Measurements from ENCODE around the gene ATP2C2.

Gene ATP2C2

DNA sequence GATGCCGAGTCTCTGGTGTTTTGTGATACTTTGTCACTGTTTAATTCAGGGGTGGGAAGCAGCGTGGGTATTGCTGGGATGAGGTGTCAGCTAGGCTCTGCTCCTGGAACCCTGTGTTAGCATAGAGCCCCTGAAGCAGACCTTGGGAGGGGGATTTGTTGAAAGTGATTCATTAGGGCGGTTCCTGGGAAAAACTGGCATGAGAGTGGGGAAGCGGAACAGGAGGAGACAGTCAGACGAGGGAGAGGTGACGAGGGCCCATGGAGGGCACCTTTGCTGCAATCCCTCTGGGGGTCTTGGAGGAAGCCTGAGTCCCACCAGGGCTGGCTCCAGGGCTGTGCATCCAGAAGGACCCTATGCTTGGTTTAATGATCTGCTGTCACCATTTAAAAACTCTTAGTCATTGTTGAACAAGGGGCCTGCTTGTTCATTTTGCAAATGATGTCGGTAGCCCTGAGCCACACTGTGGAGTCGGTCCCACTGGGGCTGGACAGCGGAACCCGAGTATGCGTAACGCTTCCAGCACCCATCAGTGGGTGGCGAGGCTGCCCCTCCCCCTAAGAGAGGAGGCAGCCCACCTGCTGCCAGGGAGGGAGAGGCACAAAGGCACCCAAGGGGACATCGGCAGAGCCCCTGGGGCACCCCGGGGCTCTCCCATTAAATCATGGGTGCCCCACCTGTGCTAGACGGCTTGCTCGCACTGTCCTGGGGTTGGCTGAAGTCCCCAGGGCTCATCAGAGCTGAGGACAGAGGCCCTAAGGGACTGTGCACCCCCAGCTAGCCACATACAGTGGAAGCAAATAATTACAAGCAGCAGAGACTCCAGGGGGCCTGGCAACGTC is 38.3 kb upstream of the ATP2C2 start:
- no peak for DNase-seq
- Histone ChIP-seq H3K36me3 (replicated peaks) (no peaks in the 10 kb centered on the region), H3K27me3 (replicated peaks) (no peaks in the 10 kb centered on the region), H3K27ac (no peak overlapping the region), H3K4me3 (ENCODE audit: low read depth, low read length) (no peak overlapping the region)
- TF ChIP-seq, protein P1, sequence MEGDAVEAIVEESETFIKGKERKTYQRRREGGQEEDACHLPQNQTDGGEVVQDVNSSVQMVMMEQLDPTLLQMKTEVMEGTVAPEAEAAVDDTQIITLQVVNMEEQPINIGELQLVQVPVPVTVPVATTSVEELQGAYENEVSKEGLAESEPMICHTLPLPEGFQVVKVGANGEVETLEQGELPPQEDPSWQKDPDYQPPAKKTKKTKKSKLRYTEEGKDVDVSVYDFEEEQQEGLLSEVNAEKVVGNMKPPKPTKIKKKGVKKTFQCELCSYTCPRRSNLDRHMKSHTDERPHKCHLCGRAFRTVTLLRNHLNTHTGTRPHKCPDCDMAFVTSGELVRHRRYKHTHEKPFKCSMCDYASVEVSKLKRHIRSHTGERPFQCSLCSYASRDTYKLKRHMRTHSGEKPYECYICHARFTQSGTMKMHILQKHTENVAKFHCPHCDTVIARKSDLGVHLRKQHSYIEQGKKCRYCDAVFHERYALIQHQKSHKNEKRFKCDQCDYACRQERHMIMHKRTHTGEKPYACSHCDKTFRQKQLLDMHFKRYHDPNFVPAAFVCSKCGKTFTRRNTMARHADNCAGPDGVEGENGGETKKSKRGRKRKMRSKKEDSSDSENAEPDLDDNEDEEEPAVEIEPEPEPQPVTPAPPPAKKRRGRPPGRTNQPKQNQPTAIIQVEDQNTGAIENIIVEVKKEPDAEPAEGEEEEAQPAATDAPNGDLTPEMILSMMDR (IDR thresholded peaks at IDR 0.05; ENCODE audit: low read depth, low read length, missing control alignments) = no peak
- in situ Hi-C loops (cut with HindIII; ENCODE audit: low pct_ligation_motif_present, low sequenced_read_pairs) = no loop called here

- H3K27ac ChIP-seq = no peak overlapping the region
- TF ChIP-seq, protein P1 (IDR thresholded peaks at IDR 0.05; ENCODE audit: low read depth, low read length, missing control alignments) = no peak
- no peaks in the 10 kb centered on the region for H3K36me3 ChIP-seq (replicated peaks)
- H3K27me3 ChIP-seq (replicated peaks) = no peaks in the 10 kb centered on the region
- in situ Hi-C loops (cut with HindIII; ENCODE audit: low pct_ligation_motif_present, low sequenced_read_pairs) = no loop called here
- H3K4me3 ChIP-seq (ENCODE audit: low read depth, low read length) = no peak overlapping the region
- DNase-seq = no peak
Measured at GRCh38 chr16:84330685-84331050, 37.7 kb upstream of the ATP2C2 start.

GRCh38 chr16:84331998-84332780 is 36.1 kb upstream of the ATP2C2 start:
- Histone ChIP-seq H3K36me3 (replicated peaks) (no peaks in the 10 kb centered on the region), H3K4me3 (ENCODE audit: low read depth, low read length) (no peak overlapping the region), H3K27ac (no peak overlapping the region), H3K27me3 (replicated peaks) (no peaks in the 10 kb centered on the region)
- TF ChIP-seq, protein P1 (IDR thresholded peaks at IDR 0.05; ENCODE audit: low read depth, low read length, missing control alignments) = no peak
- in situ Hi-C loops (cut with HindIII; ENCODE audit: low pct_ligation_motif_present, low sequenced_read_pairs) = no loop called here
- no peak for DNase-seq

DNA sequence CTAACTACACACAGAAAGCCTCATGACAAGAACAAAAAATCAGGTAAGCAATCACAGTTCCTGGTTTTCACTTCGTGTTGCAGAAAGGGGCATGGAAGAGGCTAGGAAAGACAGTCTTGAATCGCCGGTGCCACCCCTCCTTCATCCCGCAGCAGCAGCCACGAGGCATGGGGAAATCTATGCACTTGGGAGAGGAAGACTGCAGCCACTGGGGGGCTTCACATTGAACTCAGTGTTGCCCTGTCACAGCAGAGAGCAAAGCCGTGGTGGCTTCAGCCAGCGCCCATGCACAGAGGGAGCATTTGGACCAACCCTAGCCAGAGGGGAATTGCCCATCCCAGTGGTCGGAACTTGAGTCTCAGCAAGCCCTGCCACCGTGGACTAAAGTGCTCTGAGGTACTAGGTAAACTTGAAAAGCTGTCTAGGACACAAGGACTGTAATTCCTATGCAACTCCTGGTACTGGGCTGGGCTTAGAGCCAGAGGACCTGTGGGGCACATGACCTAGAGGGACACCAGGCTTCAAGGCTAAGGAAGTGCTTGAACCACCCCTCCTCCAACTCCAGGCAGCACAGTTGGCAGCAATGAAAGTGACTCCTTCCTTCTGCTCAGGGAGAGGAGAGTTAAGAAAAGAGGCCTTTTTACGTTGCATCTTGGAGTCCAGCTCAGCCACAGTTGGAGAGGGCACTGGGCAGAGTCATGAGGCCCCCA is 35.2 kb upstream of the ATP2C2 start:
- in situ Hi-C loops (cut with HindIII; ENCODE audit: low pct_ligation_motif_present, low sequenced_read_pairs) = no loop called here
- Histone ChIP-seq H3K4me3 (ENCODE audit: low read depth, low read length) (no peak overlapping the region), H3K27ac (no peak overlapping the region), H3K27me3 (replicated peaks) (no peaks in the 10 kb centered on the region), H3K36me3 (replicated peaks) (no peaks in the 10 kb centered on the region)
- TF ChIP-seq, protein P1 (IDR thresholded peaks at IDR 0.05; ENCODE audit: low read depth, low read length, missing control alignments) = no peak
- no peak for DNase-seq

DNA sequence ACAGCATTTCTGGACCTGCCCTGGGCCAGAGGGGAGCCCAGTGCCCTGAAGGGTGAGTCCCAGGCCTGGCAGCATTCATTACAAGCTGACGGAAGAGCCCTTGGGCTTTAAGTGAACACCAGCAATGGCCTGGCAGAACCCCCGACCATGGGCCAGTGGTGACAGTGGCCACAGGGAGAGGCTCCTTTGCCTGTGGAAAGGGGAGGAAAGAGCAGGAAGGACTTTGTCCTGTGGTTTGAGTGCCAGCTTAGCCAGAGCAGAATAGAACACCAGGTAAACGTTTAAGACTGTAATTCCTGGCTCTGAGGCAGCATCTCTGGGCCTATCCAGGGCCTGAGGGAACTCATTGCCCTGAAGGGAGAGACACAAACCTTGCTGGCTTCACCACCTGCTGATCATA is 34.3 kb upstream of the ATP2C2 start:
- H3K27ac ChIP-seq = no peak overlapping the region
- no peak for DNase-seq
- H3K27me3 ChIP-seq (replicated peaks) = no peaks in the 10 kb centered on the region
- in situ Hi-C loops (cut with HindIII; ENCODE audit: low pct_ligation_motif_present, low sequenced_read_pairs) = no loop called here
- H3K36me3 ChIP-seq (replicated peaks) = no peaks in the 10 kb centered on the region
- no peak overlapping the region for H3K4me3 ChIP-seq (ENCODE audit: low read depth, low read length)
- TF ChIP-seq, protein P1 (IDR thresholded peaks at IDR 0.05; ENCODE audit: low read depth, low read length, missing control alignments) = no peak

Data from brain microvascular endothelial cell (primary cell).